Measurements from ENCODE around the gene ZNF408.

Gene ZNF408

GRCh38 chr11:46745328-46745727, 44.5 kb downstream of the ZNF408 start:
- Mint-ChIP-seq H3K9me3 (no peaks in the 10 kb centered on the region), H3K36me3 (ENCODE audit: low read depth) (peaks cover 81% of the 10 kb centered on the region), H3K27me3 (ENCODE audit: low read depth) (no peaks in the 10 kb centered on the region), H3K4me3 (no peak overlapping the region), H3K4me1 (no peaks in the 10 kb centered on the region), H3K27ac (no peak overlapping the region)
- no peak for TF ChIP-seq CTCF (IDR thresholded peaks at IDR 0.05; ENCODE audit: unreplicated experiment in 3 of 3)

- Mint-ChIP-seq H3K36me3 (ENCODE audit: low read depth) (peaks cover 85% of the 10 kb centered on the region), H3K9me3 (no peaks in the 10 kb centered on the region), H3K27me3 (ENCODE audit: low read depth) (no peaks in the 10 kb centered on the region), H3K27ac (no peak overlapping the region), H3K4me3 (no peak overlapping the region), H3K4me1 (no peaks in the 10 kb centered on the region)
- TF ChIP-seq CTCF (IDR thresholded peaks at IDR 0.05; ENCODE audit: unreplicated experiment in 3 of 3): no peak
Measured at GRCh38 chr11:46745995-46746394, 45.2 kb downstream of the ZNF408 start.

- H3K27me3 Mint-ChIP-seq (ENCODE audit: low read depth): no peaks in the 10 kb centered on the region
- H3K36me3 Mint-ChIP-seq (ENCODE audit: low read depth): peaks cover 82% of the 10 kb centered on the region
- H3K4me3 Mint-ChIP-seq: no peak overlapping the region
- TF ChIP-seq CTCF (IDR thresholded peaks at IDR 0.05; ENCODE audit: unreplicated experiment in 3 of 3): no peak
- H3K4me1 Mint-ChIP-seq: no peaks in the 10 kb centered on the region
- no peak overlapping the region for H3K27ac Mint-ChIP-seq
- H3K9me3 Mint-ChIP-seq: no peaks in the 10 kb centered on the region
Measured at GRCh38 chr11:46747150-46747549, 46.3 kb downstream of the ZNF408 start.
